NCI-H2196 treated with DMSO at 0.1 percent for 48 hours (cell line): Measurements from ENCODE around the gene GNB5.
"Not testable (repeated sequence)": the region's sequence is repeated elsewhere in the genome, so short reads cannot be mapped to it uniquely, and the experiment has no call there.

Experiments used
- DNase-seq: peaks from one replicate; lab custom pipeline; 2025; ENCODE audit not compliant: unreplicated experiment; lab: John Stamatoyannopoulos, UW

The GNB5 gene

GRCh38 chr15:52097180-52097579 is 94.0 kb downstream of the GNB5 start:
- DNase-seq, result no peak

GRCh38 chr15:52096536-52096935 is 94.7 kb downstream of the GNB5 start:
- DNase-seq, result not testable (repeated sequence)

DNA sequence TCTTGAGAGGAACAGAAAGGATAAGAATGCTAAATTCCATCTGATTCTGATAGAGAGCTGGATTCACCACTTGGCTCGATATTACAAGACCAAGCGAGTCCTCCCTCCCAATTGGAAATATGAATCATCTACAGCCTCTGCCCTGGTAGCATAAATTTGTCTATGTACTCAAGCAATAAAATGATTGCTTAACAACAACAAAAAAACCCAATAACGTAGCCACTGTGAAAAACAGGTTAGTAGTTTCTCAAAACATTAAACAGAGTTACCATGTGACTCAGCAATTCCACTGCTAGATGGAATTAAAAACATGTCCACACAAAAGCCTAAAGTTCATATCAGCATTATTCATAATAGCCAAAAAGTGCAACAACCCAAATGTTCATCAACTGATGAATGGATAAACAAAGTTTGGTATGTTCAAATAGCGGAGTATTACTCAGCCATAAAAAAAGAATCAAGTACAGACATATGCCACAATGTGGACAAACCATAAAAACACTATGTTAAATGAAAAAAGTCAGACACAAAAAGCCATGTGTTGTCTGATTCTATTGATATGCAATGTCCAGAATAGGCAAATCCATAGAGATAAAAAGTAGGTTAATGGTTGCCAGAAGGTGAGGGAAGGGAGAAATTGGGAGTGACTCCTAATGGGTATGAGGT is 95.5 kb downstream of the GNB5 start:
- DNase-seq, result no peak

DNA sequence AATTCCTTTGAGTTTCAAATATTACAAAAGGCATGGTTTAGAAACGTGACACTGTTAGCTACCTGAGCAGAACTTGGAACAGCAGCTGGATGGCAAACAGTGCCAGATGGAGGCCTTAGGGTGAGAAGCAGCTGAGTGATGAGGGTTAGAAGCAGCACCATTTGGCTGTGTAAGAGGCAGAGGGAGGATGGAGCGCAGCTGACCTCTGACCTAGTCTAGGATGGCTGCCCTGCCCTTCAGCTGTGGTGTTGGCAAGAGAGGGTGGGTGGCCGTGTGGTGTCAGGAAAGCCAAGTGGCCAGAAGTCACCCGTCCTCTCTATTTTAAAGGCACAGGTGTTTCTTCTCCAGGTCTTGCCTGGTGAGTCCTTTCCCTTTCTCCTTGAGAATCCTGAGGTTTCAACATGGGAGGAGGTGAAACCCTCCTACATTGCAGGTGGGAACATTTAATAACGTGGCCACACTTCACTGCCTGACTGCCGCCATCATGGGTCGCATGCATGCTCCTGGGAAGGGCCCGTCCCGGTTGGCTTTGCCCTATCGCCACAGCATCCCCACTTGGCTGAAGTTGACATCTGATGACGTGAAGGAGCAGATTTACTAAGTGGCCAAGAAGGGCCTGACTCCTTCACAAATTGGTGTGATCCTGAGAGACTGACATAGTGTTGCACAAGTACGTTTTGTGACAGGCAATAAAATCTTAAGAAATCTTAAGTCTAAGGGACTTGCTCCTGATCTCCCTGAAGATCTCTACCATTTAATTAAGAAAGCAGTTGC is 96.2 kb downstream of the GNB5 start:
- no peak for DNase-seq

DNA sequence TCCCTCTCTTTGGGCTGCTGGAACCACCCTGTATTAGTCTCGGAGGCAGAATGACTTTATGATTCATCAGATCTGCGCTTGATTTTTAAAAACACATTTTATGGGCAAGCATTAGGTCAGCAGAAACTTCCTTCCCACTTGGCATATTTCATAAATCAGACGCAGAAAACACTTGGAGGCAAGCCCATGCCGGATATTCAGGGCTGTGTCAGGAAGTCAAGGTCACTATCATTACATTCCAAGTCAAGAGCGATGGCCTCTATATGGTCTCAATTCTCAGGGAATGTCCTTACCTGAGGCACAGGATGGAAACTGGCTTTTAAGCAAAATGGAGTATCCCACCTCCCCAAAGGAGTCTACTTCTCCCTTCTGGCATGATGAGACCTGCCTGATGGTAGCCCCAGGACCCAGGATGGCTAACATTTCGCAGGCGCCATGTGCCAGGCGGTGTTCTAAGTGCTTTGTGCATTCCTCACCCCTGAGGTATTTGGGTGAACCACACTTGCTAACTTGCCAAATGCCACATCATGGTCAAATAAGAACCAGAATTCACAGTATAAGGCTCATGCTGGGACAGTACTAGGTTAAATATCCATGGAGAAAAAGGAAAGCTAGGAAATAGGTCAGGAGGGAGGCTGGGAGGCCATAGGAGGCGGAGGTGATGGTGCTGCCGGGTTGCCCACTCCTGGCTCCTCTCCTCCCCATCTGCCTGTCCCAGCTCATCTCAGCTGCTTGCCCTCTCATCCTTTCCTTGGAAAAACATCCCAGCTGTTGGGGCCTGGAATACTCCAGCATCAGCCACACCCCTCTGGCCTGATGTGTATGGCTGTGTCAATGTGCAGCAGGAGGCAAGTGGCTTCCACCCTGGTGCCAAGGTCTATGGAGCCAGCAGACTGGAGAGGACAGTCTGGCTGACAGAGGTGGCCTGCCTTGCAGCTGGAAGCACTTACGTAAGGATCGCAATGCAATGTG is 97.4 kb downstream of the GNB5 start:
- DNase-seq, result no peak

DNA sequence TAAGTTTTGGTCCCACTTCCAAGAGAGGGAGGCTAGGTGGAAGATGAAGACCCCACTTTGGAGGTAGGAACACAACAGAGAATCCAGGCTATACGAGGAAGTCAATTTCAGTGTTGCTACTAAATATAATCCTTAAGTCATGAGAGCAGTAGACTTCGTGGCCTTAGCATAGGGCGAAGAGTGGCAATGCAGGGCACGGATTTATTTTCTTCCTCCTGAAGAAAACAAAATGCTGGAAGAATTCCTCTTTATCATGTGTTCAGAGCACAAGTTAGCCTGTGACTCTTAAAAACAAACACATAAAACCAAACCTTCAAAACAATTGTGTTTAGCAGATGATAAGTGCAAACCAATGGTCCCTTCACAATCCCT is 98.0 kb downstream of the GNB5 start:
- DNase-seq, result no peak

GRCh38 chr15:52090193-52090592 is 101.0 kb downstream of the GNB5 start:
- DNase-seq, result no peak

DNA sequence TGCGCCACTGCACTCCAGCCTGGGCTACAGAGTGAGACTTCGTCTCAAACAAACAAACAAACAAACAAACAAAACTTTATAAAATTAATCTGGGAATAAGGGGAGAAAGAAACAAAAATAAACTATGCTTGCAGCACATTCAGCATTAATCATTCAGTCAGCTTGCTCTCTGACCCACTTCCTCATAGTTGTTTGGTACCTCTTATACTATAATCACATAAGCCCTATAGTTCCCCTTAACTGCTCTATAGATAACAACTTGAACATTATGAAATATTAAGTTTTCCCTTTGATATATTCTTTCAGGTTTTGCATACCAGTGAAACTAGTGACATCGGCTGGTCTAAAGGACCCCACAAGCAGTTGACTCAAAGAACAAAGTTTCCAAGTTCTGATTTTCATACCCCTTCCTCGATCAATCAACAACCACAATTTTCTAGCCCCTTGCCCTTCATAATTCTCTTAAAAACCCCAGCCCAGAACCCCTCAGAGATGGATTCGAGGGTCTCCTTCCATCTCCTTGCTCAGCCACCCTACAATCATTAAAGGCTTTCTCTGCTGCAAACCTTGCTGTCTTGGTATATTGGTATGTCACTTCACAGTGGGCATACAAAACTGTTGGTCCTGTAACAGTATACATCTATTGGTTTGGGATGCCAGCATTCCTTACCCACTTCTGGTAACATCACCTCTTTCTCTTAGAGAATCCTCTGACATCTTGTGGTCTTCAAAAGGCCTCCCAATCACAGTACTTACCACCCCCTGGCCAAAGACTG is 105.0 kb downstream of the GNB5 start:
- no peak for DNase-seq

GRCh38 chr15:52085299-52085698 is 105.9 kb downstream of the GNB5 start:
- DNase-seq, result no peak

- no peak for DNase-seq
These were observed 107.6 kb downstream of the GNB5 start for GRCh38 chr15:52083603-52084002.

- DNase-seq, result not testable (repeated sequence)
These were observed 108.2 kb downstream of the GNB5 start for GRCh38 chr15:52083037-52083359.

GRCh38 chr15:52082197-52083036 is 108.8 kb downstream of the GNB5 start:
- no peak for DNase-seq

DNA sequence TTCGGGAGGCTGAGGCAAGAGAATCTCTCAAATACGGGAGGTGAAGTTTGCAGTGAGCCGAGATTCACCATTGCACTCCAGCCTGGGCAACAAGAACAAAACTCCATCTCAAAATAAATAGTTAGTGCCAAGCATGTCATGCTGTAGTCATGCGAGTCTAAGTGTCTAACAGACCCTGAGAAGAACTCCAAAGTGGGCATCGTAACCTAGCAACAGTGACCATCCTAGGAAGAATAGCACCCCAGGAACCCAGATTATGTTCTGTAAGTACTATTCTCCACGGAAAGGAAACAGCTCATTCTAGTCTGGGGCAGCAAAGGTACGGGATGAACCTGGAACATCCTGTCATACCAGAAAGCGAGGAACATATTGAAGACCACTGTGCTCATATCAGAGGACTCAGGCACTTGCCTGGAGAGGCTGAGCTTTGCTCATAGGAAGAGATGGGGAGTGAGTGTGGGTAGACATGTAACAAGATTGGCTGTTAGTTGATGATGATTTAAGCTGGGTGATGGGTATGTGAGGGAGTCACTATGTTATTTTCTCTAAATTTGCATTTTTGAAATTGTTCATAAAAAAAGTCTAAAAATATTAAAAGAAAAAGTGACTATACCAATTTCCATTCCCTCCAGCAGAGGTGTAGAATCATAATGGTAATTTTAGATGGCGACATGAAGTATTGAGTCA is 110.3 kb downstream of the GNB5 start:
- no peak for DNase-seq

GRCh38 chr15:52080031-52080430 is 111.2 kb downstream of the GNB5 start:
- DNase-seq, result no peak

DNA sequence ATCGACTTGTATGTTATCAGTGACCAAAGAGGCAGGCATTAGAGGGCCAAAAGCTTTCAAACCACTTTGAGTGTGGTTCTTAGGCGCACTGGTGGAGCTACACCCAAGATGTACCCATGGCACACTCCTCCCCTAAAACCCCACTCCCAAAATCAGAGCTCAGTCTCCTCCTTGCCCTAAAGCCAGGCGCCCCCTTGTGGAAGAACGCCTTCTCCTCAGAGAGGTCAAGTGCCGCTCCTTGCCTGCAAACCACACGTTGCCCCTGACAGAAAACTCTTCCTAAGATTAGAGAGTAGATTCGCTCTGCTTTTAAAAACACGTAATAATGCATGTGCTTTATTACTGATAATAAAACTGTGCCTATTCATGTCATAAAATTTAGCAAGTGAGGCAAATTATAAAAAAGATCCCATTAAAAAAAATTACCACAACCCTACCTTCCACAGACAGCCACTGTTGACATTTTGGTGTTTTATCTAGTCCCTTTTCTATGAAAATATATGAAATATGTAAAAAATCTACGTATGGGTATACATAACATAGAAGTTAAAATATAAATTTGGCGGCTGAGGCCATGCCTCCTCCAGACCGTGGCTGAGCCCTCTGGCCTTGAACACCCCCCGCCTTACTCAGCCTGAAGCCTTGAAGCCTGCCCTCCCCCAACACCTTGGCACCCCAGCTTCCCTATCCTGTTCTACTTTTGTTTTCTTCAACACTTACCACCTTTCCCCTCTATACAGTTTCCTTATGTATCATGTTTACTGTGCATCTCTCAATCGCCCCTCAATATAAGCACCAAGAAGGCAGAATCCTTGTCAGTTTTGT is 112.1 kb downstream of the GNB5 start:
- no peak for DNase-seq

DNA sequence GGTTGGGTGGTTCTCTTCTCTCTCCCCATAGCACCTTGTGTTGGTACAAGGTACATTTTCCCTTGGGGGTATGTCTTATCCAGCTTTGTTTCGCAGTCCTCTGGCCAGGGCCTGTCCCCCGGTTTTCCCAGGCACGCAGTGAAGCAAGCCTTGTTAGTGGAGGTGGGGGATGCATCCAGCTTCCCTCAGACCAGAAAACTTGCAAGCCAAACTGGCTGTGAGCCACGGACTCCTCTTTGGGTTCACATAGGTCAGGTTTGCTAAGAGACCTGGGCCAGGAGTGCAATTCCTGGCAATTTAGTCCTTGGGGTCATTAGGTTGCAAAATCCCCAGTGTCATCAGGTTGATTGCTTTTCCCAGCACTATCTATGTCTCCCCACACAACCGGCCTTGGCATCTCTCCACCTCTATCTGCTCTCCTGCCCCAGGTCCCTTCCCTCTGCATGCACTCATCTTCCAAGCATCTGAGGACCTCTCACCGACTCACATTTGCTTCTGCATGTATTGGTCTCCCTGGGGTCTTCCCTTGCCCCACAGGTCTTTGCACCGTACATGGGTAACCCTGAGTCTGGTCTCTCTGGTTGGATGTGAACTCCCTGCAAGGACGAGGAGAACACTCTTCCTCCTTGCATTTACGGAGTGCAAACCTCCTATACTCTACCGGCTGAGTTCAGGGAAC is 112.9 kb downstream of the GNB5 start:
- no peak for DNase-seq

- no peak for DNase-seq
These were observed 114.1 kb downstream of the GNB5 start for GRCh38 chr15:52076889-52077781.
